GM21381 (cell line): ENCODE results near the gene EXOSC5.
"Not testable (repeated sequence)": the region's sequence is repeated elsewhere in the genome, so short reads cannot be mapped to it uniquely, and the experiment has no call there.

Experiments used
- ATAC-seq: cut with Tn5 transposase; IDR thresholded peaks from one replicate; pipeline ENCODE4 v1.9.1; 2021; ENCODE audit warnings: mild to moderate bottlenecking, moderate library complexity; ENCODE audit not compliant: unreplicated experiment

Gene EXOSC5

DNA sequence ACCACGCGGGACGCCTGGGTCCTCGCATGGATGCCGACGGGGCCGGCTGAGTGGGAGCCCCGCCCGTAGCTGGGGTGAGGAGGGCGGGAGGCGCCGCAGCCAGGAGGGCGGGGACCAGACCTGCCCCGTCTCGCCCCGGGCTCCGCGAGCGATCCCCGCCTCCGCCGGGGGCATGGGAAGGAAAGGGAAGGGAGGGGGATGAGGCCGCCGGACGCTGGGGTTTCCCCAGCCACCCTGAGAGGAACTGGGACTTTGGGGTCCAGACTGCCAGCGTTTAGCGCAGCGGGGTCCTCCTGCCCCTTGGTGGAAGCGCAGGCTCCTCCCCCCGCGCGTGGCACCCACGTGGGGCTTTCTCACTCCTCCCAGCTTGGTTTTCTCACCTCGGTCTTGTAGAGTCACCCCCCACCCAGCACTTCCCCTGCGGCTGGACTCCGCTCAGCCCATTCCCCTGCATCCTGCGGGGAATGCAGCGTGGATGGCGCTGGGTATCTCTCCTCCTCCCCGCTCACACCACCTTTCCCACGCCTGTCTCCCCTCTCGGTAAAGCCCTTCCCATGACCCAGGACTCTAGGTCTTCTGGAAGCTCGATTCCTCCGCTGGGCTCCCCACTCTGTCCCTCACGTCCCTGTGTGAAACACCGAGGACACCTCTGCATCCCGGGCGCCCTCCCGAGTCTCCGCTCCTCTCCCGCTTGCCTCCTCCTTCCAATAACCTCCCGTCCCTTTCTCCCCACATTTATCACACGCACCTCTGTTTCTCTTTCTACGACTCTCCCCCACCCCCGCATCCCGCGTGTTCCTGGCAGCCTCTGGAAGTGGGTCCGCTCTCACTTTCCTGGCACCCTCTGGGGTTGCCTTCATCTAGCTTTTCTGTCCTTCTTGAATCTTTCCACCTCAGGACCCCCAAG lies 45.6 kb downstream of the EXOSC5 start:
- ATAC-seq, result peak; percentile 37

DNA sequence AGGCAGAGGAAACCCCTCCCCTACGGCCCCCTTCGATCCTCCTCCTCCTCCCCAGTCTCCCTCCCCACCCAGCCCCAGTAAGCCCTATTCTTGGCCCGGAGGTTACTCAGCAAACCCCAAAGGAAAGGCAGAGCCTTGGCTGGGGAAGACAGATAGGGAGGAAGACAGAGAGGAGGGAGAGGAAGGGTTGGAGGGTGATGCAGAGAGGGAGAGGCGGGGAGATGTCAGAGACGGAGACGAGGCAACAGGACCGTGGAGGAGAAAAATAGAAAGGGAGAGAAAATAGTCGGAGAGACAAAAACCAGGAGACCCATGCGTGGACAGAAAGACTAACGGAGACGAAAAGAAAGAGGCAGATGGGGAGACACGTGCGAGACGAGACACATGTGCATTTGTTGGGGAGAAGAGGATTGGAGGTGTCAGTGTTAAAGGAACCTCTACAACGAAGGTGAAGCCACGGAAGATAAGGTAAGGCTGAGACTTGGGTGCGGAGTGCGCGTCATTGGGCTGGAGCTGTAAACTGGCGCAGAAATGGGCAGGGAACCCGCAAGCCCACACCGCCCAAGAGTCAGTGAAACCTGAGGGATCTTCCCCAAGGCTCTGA lies 46.3 kb downstream of the EXOSC5 start:
- peak; percentile 4 for ATAC-seq

DNA sequence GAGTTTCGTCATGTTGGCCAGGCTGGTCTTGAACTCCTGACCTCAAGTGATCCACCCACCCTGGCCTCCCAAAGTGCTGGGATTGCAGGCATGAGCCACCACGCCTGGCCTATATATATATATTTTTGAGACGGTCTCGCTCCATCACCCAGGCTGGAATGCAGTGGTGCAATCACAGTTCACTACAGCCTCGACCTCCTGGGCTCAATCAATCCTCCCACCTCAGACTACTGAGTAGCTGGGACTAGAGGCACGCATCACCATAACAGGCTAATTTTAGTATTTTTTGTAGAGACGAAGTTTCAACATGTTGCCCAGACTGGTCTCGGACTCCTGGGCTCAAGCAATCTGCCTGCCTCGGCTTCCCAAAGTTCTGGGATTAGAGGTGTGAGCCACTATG lies 50.2 kb downstream of the EXOSC5 start:
- not testable (repeated sequence) for ATAC-seq

DNA sequence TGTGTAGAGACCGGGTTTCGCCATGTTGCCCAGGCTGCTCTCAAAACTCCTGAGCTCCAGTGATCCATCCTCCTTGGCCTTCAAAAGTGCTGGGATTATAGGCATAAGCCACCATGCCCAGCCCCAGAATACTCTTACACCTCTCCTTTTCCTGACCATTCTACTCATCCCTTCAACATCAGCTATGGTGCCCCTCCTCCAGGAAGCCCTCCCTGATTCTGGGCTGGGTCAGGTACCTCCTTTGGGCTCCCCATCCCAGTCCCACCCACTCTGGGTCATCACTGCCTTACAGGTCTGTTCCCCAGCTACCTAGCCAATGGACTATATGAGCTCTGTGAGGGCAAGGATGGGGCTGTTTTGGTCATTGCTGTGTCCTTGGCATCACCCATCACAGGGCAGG lies 53.0 kb downstream of the EXOSC5 start:
- ATAC-seq, result no peak

DNA sequence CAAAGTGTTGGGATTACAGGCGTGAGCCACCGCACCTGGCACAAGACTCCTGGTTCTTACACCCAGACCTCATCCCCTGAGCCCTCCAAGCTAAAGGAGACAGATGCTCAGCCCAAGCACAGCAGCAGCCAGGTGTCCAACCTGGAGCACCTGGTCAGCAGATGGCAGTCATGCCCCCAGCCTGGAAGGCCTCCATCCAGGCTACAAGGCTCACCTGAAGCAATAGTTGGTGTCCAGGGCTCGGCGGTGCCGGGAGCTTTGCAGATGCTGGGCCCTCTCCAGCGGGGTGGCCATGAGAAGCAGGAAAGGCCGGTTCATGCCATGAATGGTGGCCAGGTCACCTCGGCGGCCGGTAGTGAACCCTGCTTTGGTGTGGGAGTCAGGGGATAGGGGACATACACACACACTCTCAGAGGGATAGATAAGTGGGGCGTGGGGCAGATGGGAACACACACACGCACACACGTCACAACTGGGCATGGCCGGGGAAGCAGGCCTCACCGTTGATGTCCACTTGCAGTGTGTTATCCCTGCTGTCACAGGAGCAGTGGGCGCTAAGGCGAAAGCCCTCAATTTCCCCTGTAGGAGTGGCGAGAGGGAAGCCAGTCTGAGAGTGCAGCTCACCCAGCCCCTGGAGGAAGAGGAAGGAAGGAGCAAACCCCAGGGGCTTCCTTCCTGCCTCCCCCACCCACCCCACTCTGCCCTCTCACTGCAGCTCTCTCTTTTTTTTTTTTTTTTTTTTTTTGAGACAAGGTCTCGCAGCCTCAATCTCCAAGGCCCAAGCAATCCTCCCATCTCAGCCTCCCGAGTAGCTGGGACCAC lies 55.3 kb downstream of the EXOSC5 start:
- no peak for ATAC-seq

DNA sequence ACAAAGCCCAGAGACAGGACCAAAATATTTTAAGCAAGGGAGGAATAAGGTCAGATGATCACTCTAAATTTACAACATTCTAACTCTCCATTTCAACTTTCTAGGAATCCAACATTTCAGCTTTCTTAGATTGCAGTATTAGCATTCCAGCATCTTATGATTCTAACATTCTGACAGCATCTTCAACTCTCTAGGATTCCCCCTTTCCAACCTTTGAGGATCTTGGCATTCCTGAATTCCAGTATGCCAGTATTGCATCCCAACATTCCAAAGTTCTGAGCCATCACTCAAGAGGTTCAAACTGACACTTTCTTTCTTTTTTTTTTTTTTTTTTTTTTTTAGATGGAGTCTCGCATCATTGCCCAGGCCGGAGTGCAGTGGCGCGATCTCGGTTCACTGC lies 57.2 kb downstream of the EXOSC5 start:
- no peak for ATAC-seq
